Measurements from ENCODE around the gene ANXA1.
A peak's percentile ranks its signal among the peaks of the same experiment; 100 is the strongest.

ANXA1 gene

GRCh38 chr9:73133022-73133651 is 18.5 kb upstream of the ANXA1 start:
- H3K9ac ChIP-seq (ENCODE audit: low read length), result peak overlapping the region; percentile 54; the same call in 1 of the 2 replicates
- no peak overlapping the region for H2AFZ ChIP-seq (ENCODE audit: low read length)
- H3K4me3 ChIP-seq (ENCODE audit: low read depth, low read length, poor library complexity, severe bottlenecking), result peak overlapping the region; percentile 49
- no peaks in the 10 kb centered on the region for H3K9me2 ChIP-seq (ENCODE audit: low read depth, low read length)
- H3K79me2 ChIP-seq (ENCODE audit: insufficient read depth, low read length), result no peaks in the 10 kb centered on the region
- peak overlapping the region; percentile 88 for H3K27ac ChIP-seq (ENCODE audit: low read depth, low read length, poor library complexity, severe bottlenecking)
- no peaks in the 10 kb centered on the region for H3K27me3 ChIP-seq (ENCODE audit: insufficient read depth, low read length)
- no peak for TF ChIP-seq EZH2 (IDR thresholded peaks at IDR 0.05; ENCODE audit: borderline replicate concordance, low read length)
- TF ChIP-seq, protein P1, sequence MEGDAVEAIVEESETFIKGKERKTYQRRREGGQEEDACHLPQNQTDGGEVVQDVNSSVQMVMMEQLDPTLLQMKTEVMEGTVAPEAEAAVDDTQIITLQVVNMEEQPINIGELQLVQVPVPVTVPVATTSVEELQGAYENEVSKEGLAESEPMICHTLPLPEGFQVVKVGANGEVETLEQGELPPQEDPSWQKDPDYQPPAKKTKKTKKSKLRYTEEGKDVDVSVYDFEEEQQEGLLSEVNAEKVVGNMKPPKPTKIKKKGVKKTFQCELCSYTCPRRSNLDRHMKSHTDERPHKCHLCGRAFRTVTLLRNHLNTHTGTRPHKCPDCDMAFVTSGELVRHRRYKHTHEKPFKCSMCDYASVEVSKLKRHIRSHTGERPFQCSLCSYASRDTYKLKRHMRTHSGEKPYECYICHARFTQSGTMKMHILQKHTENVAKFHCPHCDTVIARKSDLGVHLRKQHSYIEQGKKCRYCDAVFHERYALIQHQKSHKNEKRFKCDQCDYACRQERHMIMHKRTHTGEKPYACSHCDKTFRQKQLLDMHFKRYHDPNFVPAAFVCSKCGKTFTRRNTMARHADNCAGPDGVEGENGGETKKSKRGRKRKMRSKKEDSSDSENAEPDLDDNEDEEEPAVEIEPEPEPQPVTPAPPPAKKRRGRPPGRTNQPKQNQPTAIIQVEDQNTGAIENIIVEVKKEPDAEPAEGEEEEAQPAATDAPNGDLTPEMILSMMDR (IDR thresholded peaks at IDR 0.05; ENCODE audit: low read length), result no peak
- no peaks in the 10 kb centered on the region for H4K20me1 ChIP-seq (ENCODE audit: insufficient read depth, low read length)
- peak overlapping the region; percentile 60 for H3K4me2 ChIP-seq (ENCODE audit: low read length)
- H3K9me3 ChIP-seq (ENCODE audit: low read length), result no peaks in the 10 kb centered on the region
- peaks cover 50% of the 10 kb centered on the region for H3K4me1 ChIP-seq (ENCODE audit: insufficient read depth, low read length, severe bottlenecking)
- H3K36me3 ChIP-seq (ENCODE audit: insufficient read depth, low read length), result no peaks in the 10 kb centered on the region
- no peaks in the 10 kb centered on the region for H3F3A ChIP-seq (ENCODE audit: insufficient read depth, low read length)

GRCh38 chr9:73133921-73134407 is 17.7 kb upstream of the ANXA1 start:
- no peaks in the 10 kb centered on the region for H3K79me2 ChIP-seq (ENCODE audit: insufficient read depth, low read length)
- no peak overlapping the region; the same call in 1 of the 2 replicates for H3K4me2 ChIP-seq (ENCODE audit: low read length)
- H3K27ac ChIP-seq (ENCODE audit: low read depth, low read length, poor library complexity, severe bottlenecking), result peak overlapping the region; percentile 88

GRCh38 chr9:73135394-73135793 is 16.3 kb upstream of the ANXA1 start:
- Histone ChIP-seq H3K9me2 (ENCODE audit: low read depth, low read length) (no peaks in the 10 kb centered on the region), H3F3A (ENCODE audit: insufficient read depth, low read length) (no peaks in the 10 kb centered on the region), H3K4me1 (ENCODE audit: insufficient read depth, low read length, severe bottlenecking) (peaks cover 45% of the 10 kb centered on the region), H3K27ac (ENCODE audit: low read depth, low read length, poor library complexity, severe bottlenecking) (no peak overlapping the region), H4K20me1 (ENCODE audit: insufficient read depth, low read length) (no peaks in the 10 kb centered on the region), H3K9ac (ENCODE audit: low read length) (no peak overlapping the region), H2AFZ (ENCODE audit: low read length) (no peak overlapping the region), H3K36me3 (ENCODE audit: insufficient read depth, low read length) (no peaks in the 10 kb centered on the region), H3K27me3 (ENCODE audit: insufficient read depth, low read length) (no peaks in the 10 kb centered on the region), H3K4me3 (ENCODE audit: low read depth, low read length, poor library complexity, severe bottlenecking) (no peak overlapping the region), H3K79me2 (ENCODE audit: insufficient read depth, low read length) (no peaks in the 10 kb centered on the region), H3K9me3 (ENCODE audit: low read length) (no peaks in the 10 kb centered on the region), H3K4me2 (ENCODE audit: low read length) (no peak overlapping the region)
- TF ChIP-seq EZH2 (IDR thresholded peaks at IDR 0.05; ENCODE audit: borderline replicate concordance, low read length), result no peak
- TF ChIP-seq, protein P1 (IDR thresholded peaks at IDR 0.05; ENCODE audit: low read length), result no peak

More at GRCh38 chr9:73133921-73134407, 17.7 kb upstream of the ANXA1 start:
- TF ChIP-seq EZH2 (IDR thresholded peaks at IDR 0.05; ENCODE audit: borderline replicate concordance, low read length), result no peak
- TF ChIP-seq, protein P1 (IDR thresholded peaks at IDR 0.05; ENCODE audit: low read length), result no peak
- Histone ChIP-seq H3K9me3 (ENCODE audit: low read length) (no peaks in the 10 kb centered on the region), H3K4me3 (ENCODE audit: low read depth, low read length, poor library complexity, severe bottlenecking) (no peak overlapping the region), H3K36me3 (ENCODE audit: insufficient read depth, low read length) (no peaks in the 10 kb centered on the region), H3K9me2 (ENCODE audit: low read depth, low read length) (no peaks in the 10 kb centered on the region), H3K4me1 (ENCODE audit: insufficient read depth, low read length, severe bottlenecking) (peaks cover 50% of the 10 kb centered on the region), H4K20me1 (ENCODE audit: insufficient read depth, low read length) (no peaks in the 10 kb centered on the region), H2AFZ (ENCODE audit: low read length) (no peak overlapping the region), H3F3A (ENCODE audit: insufficient read depth, low read length) (no peaks in the 10 kb centered on the region), H3K9ac (ENCODE audit: low read length) (no peak overlapping the region), H3K27me3 (ENCODE audit: insufficient read depth, low read length) (no peaks in the 10 kb centered on the region)

All from OCI-LY1 (cell line).